ENCODE results near the gene PPEF1.

PPEF1 gene

DNA sequence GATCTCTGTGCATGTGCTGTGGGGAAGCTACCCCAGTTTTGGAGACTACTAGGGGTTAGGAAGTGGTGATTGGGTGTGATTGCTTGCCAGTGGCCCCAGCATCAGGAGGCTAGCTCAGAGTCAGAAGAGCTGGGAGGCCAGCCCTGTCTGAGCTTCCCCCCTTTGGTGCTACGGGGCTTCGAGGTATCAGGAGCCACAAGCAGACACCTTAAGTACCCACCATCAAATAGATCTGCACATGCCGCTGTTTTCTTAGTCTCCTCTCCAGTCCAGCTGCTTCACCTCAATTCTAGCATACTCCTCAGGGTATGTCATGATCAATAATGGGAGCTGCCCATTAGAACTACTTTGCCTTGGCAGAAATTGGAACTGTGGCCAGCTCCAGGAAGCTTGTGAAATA is 10.8 kb upstream of the PPEF1 start:
- H3K9me3 Mint-ChIP-seq, result peaks cover 72% of the 10 kb centered on the region
- TF ChIP-seq, protein P1, sequence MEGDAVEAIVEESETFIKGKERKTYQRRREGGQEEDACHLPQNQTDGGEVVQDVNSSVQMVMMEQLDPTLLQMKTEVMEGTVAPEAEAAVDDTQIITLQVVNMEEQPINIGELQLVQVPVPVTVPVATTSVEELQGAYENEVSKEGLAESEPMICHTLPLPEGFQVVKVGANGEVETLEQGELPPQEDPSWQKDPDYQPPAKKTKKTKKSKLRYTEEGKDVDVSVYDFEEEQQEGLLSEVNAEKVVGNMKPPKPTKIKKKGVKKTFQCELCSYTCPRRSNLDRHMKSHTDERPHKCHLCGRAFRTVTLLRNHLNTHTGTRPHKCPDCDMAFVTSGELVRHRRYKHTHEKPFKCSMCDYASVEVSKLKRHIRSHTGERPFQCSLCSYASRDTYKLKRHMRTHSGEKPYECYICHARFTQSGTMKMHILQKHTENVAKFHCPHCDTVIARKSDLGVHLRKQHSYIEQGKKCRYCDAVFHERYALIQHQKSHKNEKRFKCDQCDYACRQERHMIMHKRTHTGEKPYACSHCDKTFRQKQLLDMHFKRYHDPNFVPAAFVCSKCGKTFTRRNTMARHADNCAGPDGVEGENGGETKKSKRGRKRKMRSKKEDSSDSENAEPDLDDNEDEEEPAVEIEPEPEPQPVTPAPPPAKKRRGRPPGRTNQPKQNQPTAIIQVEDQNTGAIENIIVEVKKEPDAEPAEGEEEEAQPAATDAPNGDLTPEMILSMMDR (IDR thresholded peaks at IDR 0.05), result no peak
- H3K27me3 Mint-ChIP-seq (ENCODE audit: low read depth, poor library complexity), result peaks cover 6% of the 10 kb centered on the region
- no peak overlapping the region for H3K27ac Mint-ChIP-seq
- no peak overlapping the region for H3K4me3 Mint-ChIP-seq
- H3K36me3 Mint-ChIP-seq (ENCODE audit: low read depth), result no peaks in the 10 kb centered on the region
- no peak for DNase-seq
- H3K4me1 Mint-ChIP-seq, result peaks cover 10% of the 10 kb centered on the region

DNA sequence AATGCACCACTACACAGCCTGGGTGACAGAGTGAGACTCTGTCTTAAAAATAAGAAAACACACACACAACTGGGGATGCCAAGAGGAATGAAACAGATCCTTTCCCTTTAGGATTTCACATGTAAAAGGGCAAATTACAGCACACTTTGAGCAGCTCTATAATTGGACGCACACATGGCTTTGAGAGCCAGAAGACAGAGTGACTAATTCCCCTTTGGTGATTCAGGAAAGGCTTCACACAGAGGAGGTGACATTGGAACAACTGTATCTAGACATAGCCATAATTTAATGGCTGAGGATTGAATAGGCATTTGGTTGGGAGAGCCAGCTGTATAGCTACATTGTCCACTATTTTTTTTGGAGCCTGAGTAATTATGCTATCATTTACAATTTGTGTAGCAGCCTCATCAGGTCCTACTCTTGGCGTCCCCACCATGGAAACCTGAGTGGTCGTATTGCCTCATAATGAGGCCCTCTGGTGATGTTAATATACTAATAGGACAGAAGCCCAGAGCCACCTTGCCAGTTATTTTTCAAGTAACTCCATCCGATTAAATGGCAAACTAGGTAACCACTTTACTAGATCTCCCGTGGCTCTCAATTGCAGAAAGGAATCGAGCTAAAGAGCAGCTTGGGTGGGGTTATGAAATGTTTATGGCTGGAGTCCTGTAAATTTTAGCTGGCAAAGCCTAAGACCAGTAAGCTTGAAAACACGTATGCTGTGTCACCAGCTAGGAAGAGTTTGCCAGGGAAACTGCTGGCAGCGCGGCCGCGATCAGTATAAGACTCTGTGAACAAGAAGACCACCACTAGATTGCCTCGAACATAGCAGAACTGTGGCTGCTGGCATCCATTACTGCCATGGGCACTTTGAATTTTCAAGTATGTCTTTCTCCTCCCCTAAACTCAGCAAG is 8.5 kb upstream of the PPEF1 start:
- H3K9me3 Mint-ChIP-seq, result peaks cover 67% of the 10 kb centered on the region
- no peak overlapping the region for H3K4me3 Mint-ChIP-seq
- H3K36me3 Mint-ChIP-seq (ENCODE audit: low read depth), result no peaks in the 10 kb centered on the region
- DNase-seq, result no peak
- H3K4me1 Mint-ChIP-seq, result peaks cover 22% of the 10 kb centered on the region
- peaks cover 3% of the 10 kb centered on the region for H3K27me3 Mint-ChIP-seq (ENCODE audit: low read depth, poor library complexity)
- TF ChIP-seq, protein P1 (IDR thresholded peaks at IDR 0.05), result no peak
- H3K27ac Mint-ChIP-seq, result no peak overlapping the region

DNA sequence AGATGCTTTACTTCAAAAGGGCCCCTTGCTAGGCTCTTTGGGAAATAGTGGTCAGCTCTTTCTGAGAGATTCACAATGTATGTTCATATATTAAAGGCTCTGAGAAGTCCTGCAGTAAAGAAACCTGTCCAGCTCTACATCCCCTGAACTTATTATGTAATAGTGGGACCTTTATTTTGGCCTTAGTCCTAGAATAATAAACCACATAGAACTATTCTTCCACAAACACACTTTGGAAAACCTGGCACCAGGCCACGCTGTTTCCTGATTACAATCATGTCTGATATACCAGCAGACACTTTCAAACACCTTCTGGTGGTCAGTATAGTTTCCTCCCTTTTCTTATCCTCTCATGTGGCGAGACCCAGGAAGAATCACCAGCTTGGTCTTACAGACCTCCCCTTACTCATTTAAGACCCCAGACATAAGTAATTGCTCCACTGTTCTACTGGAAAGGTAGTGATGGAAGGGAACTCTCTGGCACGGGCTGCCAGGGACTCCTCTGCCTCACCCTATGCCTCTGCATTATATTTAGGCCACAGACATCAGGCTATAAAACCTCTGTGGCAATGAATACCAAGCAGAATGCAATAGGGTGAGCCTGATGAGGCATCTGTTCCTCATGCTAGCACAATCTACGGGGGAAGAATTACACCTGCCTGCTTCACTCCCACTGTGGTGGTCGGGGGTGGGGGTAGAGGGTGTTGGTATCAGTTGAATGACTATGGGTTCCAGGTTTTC is 5.7 kb upstream of the PPEF1 start:
- TF ChIP-seq, protein P1 (IDR thresholded peaks at IDR 0.05), result no peak

DNA sequence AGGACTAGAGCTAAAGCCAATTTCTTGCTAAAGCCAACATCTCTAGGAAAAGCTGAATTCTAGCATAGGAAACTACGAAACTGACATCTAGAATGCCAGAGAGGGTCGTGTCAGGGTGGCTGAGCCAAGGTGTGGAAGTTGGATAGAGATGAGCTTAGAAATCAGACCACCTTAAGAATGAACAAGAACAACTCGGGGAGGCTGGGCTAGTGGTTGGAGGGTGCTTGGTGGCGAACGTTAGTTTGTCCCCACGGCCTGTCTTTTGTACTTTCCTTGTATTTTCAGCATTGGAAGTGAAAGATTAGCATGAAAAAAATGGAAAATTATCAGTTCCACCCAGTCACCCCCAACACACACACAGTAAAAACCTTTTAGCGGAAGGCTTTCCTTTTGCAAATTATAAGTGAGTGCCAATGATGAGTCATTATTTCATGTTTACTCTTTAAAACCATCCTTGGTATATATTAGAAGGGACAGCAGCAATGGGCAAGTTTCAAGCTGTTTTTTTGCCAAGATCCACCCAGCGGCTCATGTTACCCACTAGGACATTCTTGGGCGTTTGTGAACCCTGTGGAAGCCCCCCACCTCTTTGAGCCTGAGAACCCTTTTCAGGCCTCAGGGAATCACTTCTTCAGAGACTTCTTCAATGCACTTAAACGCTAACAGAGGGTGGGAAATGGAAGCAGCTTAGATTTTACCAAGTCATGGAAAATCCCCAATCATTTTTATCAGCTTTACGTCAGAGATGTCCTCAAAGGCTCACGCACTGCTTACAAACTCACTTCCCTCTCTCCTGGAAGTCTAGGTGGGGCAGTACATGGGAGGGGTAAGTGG is 4.9 kb upstream of the PPEF1 start:
- H3K36me3 Mint-ChIP-seq (ENCODE audit: low read depth), result no peaks in the 10 kb centered on the region
- H3K9me3 Mint-ChIP-seq, result peaks cover 58% of the 10 kb centered on the region
- H3K4me1 Mint-ChIP-seq, result peaks cover 24% of the 10 kb centered on the region
- TF ChIP-seq, protein P1 (IDR thresholded peaks at IDR 0.05), result no peak
- H3K27ac Mint-ChIP-seq, result no peak overlapping the region
- H3K4me3 Mint-ChIP-seq, result no peak overlapping the region
- no peak for DNase-seq
- H3K27me3 Mint-ChIP-seq (ENCODE audit: low read depth, poor library complexity), result peaks cover 3% of the 10 kb centered on the region

More for the DNA sequence above, 5.7 kb upstream of the PPEF1 start:
- DNase-seq, result no peak
- peaks cover 22% of the 10 kb centered on the region for H3K4me1 Mint-ChIP-seq
- H3K9me3 Mint-ChIP-seq, result peaks cover 60% of the 10 kb centered on the region
- H3K36me3 Mint-ChIP-seq (ENCODE audit: low read depth), result no peaks in the 10 kb centered on the region
- H3K4me3 Mint-ChIP-seq, result no peak overlapping the region
- peaks cover 3% of the 10 kb centered on the region for H3K27me3 Mint-ChIP-seq (ENCODE audit: low read depth, poor library complexity)
- no peak overlapping the region for H3K27ac Mint-ChIP-seq

DNA sequence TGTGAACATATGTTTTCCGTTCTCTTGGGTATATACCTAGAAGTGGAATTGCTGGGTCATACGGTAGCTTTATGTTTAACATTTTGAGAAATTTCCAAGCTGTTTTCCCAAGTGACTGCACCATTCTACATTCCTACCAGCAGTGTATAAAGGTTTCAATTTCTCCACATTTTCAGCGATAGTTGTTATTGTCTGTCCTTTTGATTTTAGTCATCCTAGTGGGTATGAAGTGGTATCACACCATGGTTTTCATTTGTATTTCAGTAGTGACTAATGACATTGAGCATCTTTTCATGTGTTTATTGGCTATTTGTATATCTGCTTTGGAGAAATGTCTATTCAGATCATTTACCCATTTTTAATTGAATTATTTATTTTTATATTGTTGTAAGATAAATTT is 2.4 kb downstream of the PPEF1 start:
- Mint-ChIP-seq H3K27me3 (ENCODE audit: low read depth, poor library complexity) (no peaks in the 10 kb centered on the region), H3K36me3 (ENCODE audit: low read depth) (no peaks in the 10 kb centered on the region), H3K9me3 (peaks cover 52% of the 10 kb centered on the region), H3K27ac (no peak overlapping the region), H3K4me1 (peaks cover 10% of the 10 kb centered on the region), H3K4me3 (no peak overlapping the region)
- TF ChIP-seq, protein P1 (IDR thresholded peaks at IDR 0.05), result no peak
- DNase-seq, result no peak

Measured in nephron progenitor cell (in vitro differentiated cells).